Spleen (tissue), 7 donors: ENCODE measurements around the gene ME3.
"Not testable (repeated sequence)": the region's sequence is repeated elsewhere in the genome, so short reads cannot be mapped to it uniquely, and the experiment has no call there.

Experiments used
- POLR2A ChIP-seq, 3 donors: fragments of 450-650 bp; IDR thresholded peaks; one replicate each; pipeline ENCODE4 v1.5.1; 2017; ENCODE audit warnings: antibody characterized with exemption in 3 of 3, mild to moderate bottlenecking in 1 of 3
- POLR2AphosphoS5 ChIP-seq, 3 donors: sonication (generic); formaldehyde crosslinking; IDR thresholded peaks; one replicate each; pipeline ENCODE4 v1.5.1; 2017; ENCODE audit warnings: antibody characterized with exemption in 3 of 3
- TF ChIP-seq, protein P1 (sequence below), 11 experiments: fragments of 200-600 bp in 7 of 11; fragments of 450-650 bp in 4 of 11; sonication (generic) in 4 of 11; IDR thresholded peaks in 8 of 11; conservative IDR thresholded peaks in 3 of 11; 1 replicate in 7 of 11; 2 replicates in 4 of 11; pipeline versions ENCODE4 v1.4.0 to v1.8.0; 2016 to 2021; ENCODE audit warnings: antibody characterized with exemption in 11 of 11, inconsistent platforms in 4 of 11, mild to moderate bottlenecking in 1 of 11
- donor health status: DM: no; HTN: no; CAD: no; lungs with moderate emphysema.
- donor health status: DM: no; HTN: no; CAD: no.
- donor health status: DM: no; HTN: no; CAD: no.

GRCh38 chr11:86433361-86434095, 238.9 kb downstream of the ME3 start:
- TF ChIP-seq, protein P1, sequence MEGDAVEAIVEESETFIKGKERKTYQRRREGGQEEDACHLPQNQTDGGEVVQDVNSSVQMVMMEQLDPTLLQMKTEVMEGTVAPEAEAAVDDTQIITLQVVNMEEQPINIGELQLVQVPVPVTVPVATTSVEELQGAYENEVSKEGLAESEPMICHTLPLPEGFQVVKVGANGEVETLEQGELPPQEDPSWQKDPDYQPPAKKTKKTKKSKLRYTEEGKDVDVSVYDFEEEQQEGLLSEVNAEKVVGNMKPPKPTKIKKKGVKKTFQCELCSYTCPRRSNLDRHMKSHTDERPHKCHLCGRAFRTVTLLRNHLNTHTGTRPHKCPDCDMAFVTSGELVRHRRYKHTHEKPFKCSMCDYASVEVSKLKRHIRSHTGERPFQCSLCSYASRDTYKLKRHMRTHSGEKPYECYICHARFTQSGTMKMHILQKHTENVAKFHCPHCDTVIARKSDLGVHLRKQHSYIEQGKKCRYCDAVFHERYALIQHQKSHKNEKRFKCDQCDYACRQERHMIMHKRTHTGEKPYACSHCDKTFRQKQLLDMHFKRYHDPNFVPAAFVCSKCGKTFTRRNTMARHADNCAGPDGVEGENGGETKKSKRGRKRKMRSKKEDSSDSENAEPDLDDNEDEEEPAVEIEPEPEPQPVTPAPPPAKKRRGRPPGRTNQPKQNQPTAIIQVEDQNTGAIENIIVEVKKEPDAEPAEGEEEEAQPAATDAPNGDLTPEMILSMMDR (IDR thresholded peaks at IDR 0.05 in 8 of 11, conservative IDR thresholded peaks at IDR 0.05 in 3 of 11): not testable (repeated sequence)
- TF ChIP-seq POLR2AphosphoS5, POLR2A (IDR thresholded peaks at IDR 0.05): not testable (repeated sequence)
